Tibial nerve (tissue), 4 donors: ENCODE results near the gene CBARP. TPM values are rescaled to one million over a fixed set of nuclear protein-coding genes. Genes with fewer than 3 reads are reported as not detected.
A peak's percentile ranks its signal among the peaks of the same experiment; 100 is the strongest.

ENCODE experiments used
- DNase-seq, 2 donors: peaks; one replicate each; pipeline ENCODE4 v3.0.0-alpha.2; 2019; ENCODE audit warnings: low spot score in 2 of 2
- H3K27ac ChIP-seq, 4 donors: fragments of 200-600 bp; sonication (generic) in 3 of 4; one replicate each; pipeline ENCODE4 v1.5.1; 2017 to 2019; ENCODE audit warnings: mild to moderate bottlenecking in 1 of 4
- H3K27me3 ChIP-seq, 2 donors: fragments of 200-600 bp; sonication (generic) in 1 of 2; one replicate each; pipeline versions ENCODE4 v1.5.1 to v1.6.0; 2017 to 2019
- H3K36me3 ChIP-seq, 3 donors: fragments of 200-600 bp; sonication (generic); one replicate each; pipeline ENCODE4 v1.5.1; 2018 to 2019
- H3K4me1 ChIP-seq, 4 donors: fragments of 200-600 bp; sonication (generic) in 3 of 4; one replicate each; pipeline ENCODE4 v1.5.1; 2017 to 2019
- H3K4me3 ChIP-seq, 4 donors: fragments of 200-600 bp; sonication (generic) in 3 of 4; one replicate each; pipeline ENCODE4 v1.5.1; 2017 to 2019; ENCODE audit warnings: mild to moderate bottlenecking in 1 of 4, moderate library complexity in 1 of 4
- H3K9me3 ChIP-seq, 4 donors: fragments of 200-600 bp; sonication (generic) in 3 of 4; one replicate each; pipeline ENCODE4 v1.5.1; 2017 to 2019
- CTCF ChIP-seq, 5 experiments: fragments of 200-600 bp in 3 of 5; fragments of 450-650 bp in 2 of 5; sonication (generic) in 3 of 5; IDR thresholded peaks; one replicate each; pipeline ENCODE4 v1.5.1; 2016 to 2019; ENCODE audit warnings: antibody characterized with exemption in 5 of 5, mild to moderate bottlenecking in 3 of 5, moderate library complexity in 2 of 5
- EP300 ChIP-seq, 2 donors: sonication (generic); formaldehyde crosslinking; IDR thresholded peaks; one replicate each; pipeline ENCODE4 v1.6.1; 2017; ENCODE audit warnings: antibody characterized with exemption in 2 of 2, mild to moderate bottlenecking in 1 of 2
- POLR2A ChIP-seq, 2 donors: fragments of 450-650 bp; IDR thresholded peaks; one replicate each; pipeline ENCODE4 v1.6.1; 2017; ENCODE audit warnings: antibody characterized with exemption in 2 of 2, mild to moderate bottlenecking in 2 of 2, moderate library complexity in 2 of 2
- WGBS, 2 donors: methylation state at CpG; one replicate each; pipeline ENCODE4 v1.1.5; 2018; 5-methylcytosine and 5-hydroxymethylcytosine counted together
- total RNA-seq, 4 donors: library from RNA; depleted of rRNA; stranded (reverse); fragments of >200 nt; gene quantifications; one replicate each; pipeline ENCODE4 v1.1.0, GENCODE V29; 2016

The CBARP gene
- total RNA-seq, 4 donors from 2014 or later, result 0.22 to 3.9 (median 1.4) TPM

- WGBS, 2 donors, result 56 to 64% methylated on average over 29 to 36 of the region's 38 CpGs
- H3K4me1 ChIP-seq, result peaks cover 0 to 85% (median 34%) of the 10 kb centered on the region in 4 donors
- no peak for TF ChIP-seq POLR2A (IDR thresholded peaks at IDR 0.05)
- TF ChIP-seq EP300 (IDR thresholded peaks at IDR 0.05), result peak in 1 of 2 donors; percentile 17
- peak; percentile 66 to 90 (median 80) for TF ChIP-seq CTCF (IDR thresholded peaks at IDR 0.05)
- H3K27me3 ChIP-seq, result no peaks in the 10 kb centered on the region
- no peak overlapping the region for H3K4me3 ChIP-seq
- H3K27ac ChIP-seq, result peak overlapping the region in 3 of 4 donors; percentile 32 to 93 (median 83)
- H3K36me3 ChIP-seq, result peaks cover 0 to 66% (median 13%) of the 10 kb centered on the region in 3 donors
- no peaks in the 10 kb centered on the region for H3K9me3 ChIP-seq
- DNase-seq, result peak in 1 of 2 donors; percentile 51
Observed at GRCh38 chr19:1220976-1221903, 16.6 kb downstream of the CBARP start.

GRCh38 chr19:1220477-1220930 is 17.3 kb downstream of the CBARP start:
- WGBS, 2 donors, result 78 to 91% methylated on average over 10 to 26 of the region's 33 CpGs
- H3K27ac ChIP-seq, result peak overlapping the region in 2 of 4 donors; percentile 36 to 93
- H3K36me3 ChIP-seq, result peaks cover 0 to 59% (median 13%) of the 10 kb centered on the region in 3 donors
- no peak for DNase-seq
- no peaks in the 10 kb centered on the region for H3K9me3 ChIP-seq
- no peaks in the 10 kb centered on the region for H3K27me3 ChIP-seq
- H3K4me3 ChIP-seq, result no peak overlapping the region
- TF ChIP-seq CTCF (IDR thresholded peaks at IDR 0.05) (no peak), EP300 (IDR thresholded peaks at IDR 0.05) (no peak), POLR2A (IDR thresholded peaks at IDR 0.05) (no peak)
- peaks cover 0 to 88% (median 41%) of the 10 kb centered on the region in 4 donors for H3K4me1 ChIP-seq

GRCh38 chr19:1219786-1220476 is 17.9 kb downstream of the CBARP start:
- peaks cover 0 to 53% (median 13%) of the 10 kb centered on the region in 3 donors for H3K36me3 ChIP-seq

GRCh38 chr19:1218751-1219567 is 18.8 kb downstream of the CBARP start:
- TF ChIP-seq POLR2A (IDR thresholded peaks at IDR 0.05), result no peak
- no peak for TF ChIP-seq CTCF (IDR thresholded peaks at IDR 0.05)
- TF ChIP-seq EP300 (IDR thresholded peaks at IDR 0.05), result no peak
- Histone ChIP-seq H3K4me1 (peaks cover 3 to 97% (median 56%) of the 10 kb centered on the region in 4 donors), H3K27ac (peak overlapping the region; percentile 22 to 93 (median 72)), H3K4me3 (no peak overlapping the region), H3K36me3 (peaks cover 0 to 43% (median 13%) of the 10 kb centered on the region in 3 donors), H3K27me3 (no peaks in the 10 kb centered on the region), H3K9me3 (no peaks in the 10 kb centered on the region)
- no peak for DNase-seq
- 67 to 80% methylated on average over 26 to 31 of the region's 37 CpGs for WGBS, 2 donors

More at GRCh38 chr19:1219786-1220476, 17.9 kb downstream of the CBARP start:
- no peak for DNase-seq
- H3K9me3 ChIP-seq, result no peaks in the 10 kb centered on the region
- 91 to 97% methylated on average over 11 to 12 of the region's 19 CpGs for WGBS, 2 donors
- TF ChIP-seq CTCF (IDR thresholded peaks at IDR 0.05) (no peak), EP300 (IDR thresholded peaks at IDR 0.05) (no peak), POLR2A (IDR thresholded peaks at IDR 0.05) (no peak)
- H3K4me1 ChIP-seq, result peaks cover 3 to 94% (median 46%) of the 10 kb centered on the region in 4 donors
- no peaks in the 10 kb centered on the region for H3K27me3 ChIP-seq
- H3K4me3 ChIP-seq, result no peak overlapping the region
- peak overlapping the region in 2 of 4 donors; percentile 36 to 93 for H3K27ac ChIP-seq
